Measurements from ENCODE around the gene GDAP1L1.
"Not testable (repeated sequence)": the region's sequence is repeated elsewhere in the genome, so short reads cannot be mapped to it uniquely, and the experiment has no call there.

The GDAP1L1 gene

DNA sequence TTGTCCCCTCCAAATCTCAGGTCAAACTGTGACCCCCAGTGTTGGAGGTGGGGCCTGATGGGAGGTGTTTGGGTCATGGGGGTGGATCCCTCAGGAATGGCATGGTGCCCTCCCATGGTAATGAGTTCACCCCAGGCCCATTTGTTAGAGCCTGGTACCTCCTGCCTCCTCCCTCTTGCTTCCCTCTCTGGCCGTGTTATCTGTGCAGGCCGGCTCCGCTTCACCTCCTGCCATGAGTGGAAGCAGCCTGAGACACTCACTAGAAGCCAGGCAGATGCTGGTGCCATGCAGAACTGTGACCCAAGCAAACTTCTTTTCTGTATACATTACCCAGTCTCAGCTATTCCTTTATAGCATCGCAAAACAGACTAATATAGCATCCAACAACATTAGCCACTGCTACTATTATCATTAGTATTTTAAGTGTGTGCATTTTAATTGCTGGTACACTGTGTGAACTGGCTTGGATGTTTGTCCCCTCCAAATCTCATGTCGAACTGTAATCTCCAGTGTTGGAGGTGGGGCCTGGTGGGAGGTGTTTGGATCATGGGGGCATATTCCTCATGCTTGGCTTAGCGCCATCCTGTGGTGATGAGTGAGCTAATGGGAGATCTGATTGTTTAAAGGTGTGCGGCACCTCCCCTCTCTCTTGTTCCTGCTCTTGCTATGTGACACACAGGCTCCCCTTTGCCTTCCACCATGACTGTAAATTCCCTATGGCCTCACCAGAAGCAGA lies 24.3 kb upstream of the GDAP1L1 start:
- ChIA-PET POLR2A (no interaction called here), CTCF (interaction anchor here (14.5 kb wide), 1 partner anchor 90 kb away, joined by 371 read pairs; the partner anchor contains the start of gene FITM2)
- TF ChIP-seq, protein P1, sequence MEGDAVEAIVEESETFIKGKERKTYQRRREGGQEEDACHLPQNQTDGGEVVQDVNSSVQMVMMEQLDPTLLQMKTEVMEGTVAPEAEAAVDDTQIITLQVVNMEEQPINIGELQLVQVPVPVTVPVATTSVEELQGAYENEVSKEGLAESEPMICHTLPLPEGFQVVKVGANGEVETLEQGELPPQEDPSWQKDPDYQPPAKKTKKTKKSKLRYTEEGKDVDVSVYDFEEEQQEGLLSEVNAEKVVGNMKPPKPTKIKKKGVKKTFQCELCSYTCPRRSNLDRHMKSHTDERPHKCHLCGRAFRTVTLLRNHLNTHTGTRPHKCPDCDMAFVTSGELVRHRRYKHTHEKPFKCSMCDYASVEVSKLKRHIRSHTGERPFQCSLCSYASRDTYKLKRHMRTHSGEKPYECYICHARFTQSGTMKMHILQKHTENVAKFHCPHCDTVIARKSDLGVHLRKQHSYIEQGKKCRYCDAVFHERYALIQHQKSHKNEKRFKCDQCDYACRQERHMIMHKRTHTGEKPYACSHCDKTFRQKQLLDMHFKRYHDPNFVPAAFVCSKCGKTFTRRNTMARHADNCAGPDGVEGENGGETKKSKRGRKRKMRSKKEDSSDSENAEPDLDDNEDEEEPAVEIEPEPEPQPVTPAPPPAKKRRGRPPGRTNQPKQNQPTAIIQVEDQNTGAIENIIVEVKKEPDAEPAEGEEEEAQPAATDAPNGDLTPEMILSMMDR (IDR thresholded peaks at IDR 0.05; ENCODE audit: control extremely low read depth, extremely low read depth, low read depth, missing control alignments): no peak
- no peak for DNase-seq (ENCODE audit: extremely low spot score)

GRCh38 chr20:44223721-44224120 lies 23.4 kb upstream of the GDAP1L1 start:
- ChIA-PET CTCF (interaction anchor here (1.3 to 14.5 kb wide), 4 partner anchors 10 to 89 kb away, joined by 3 to 371 read pairs (median 6); partner anchors contain the start of gene FITM2), POLR2A (no interaction called here)
- TF ChIP-seq, protein P1 (IDR thresholded peaks at IDR 0.05; ENCODE audit: control extremely low read depth, extremely low read depth, low read depth, missing control alignments): no peak
- DNase-seq (ENCODE audit: extremely low spot score): no peak

GRCh38 chr20:44224637-44225036 lies 22.5 kb upstream of the GDAP1L1 start:
- TF ChIP-seq, protein P1 (IDR thresholded peaks at IDR 0.05; ENCODE audit: control extremely low read depth, extremely low read depth, low read depth, missing control alignments): no peak
- CTCF ChIA-PET: interaction anchor here (1.3 to 14.5 kb wide), 6 partner anchors 8 to 88 kb away, joined by 3 to 371 read pairs (median 6); partner anchors contain the start of gene FITM2
- POLR2A ChIA-PET: no interaction called here

GRCh38 chr20:44228465-44229258 lies 18.4 kb upstream of the GDAP1L1 start:
- CTCF ChIA-PET: interaction anchor here (0.6 to 1.8 kb wide), 4 partner anchors 10 to 82 kb away, joined by 3 to 11 read pairs (median 4); partner anchors contain the start of gene FITM2
- TF ChIP-seq, protein P1 (IDR thresholded peaks at IDR 0.05; ENCODE audit: control extremely low read depth, extremely low read depth, low read depth, missing control alignments): no peak
- DNase-seq (ENCODE audit: extremely low spot score): no peak
- POLR2A ChIA-PET: no interaction called here

More at GRCh38 chr20:44224637-44225036, 22.5 kb upstream of the GDAP1L1 start:
- DNase-seq (ENCODE audit: extremely low spot score): no peak

- ChIA-PET POLR2A (no interaction called here), CTCF (interaction anchor here (1.7 kb wide), 1 partner anchor 14 kb away, joined by 8 read pairs; no protein-coding TSS in a partner anchor)
- DNase-seq (ENCODE audit: extremely low spot score): no peak
- TF ChIP-seq, protein P1 (IDR thresholded peaks at IDR 0.05; ENCODE audit: control extremely low read depth, extremely low read depth, low read depth, missing control alignments): no peak
These were observed 15.9 kb upstream of the GDAP1L1 start for GRCh38 chr20:44231193-44231592.

GRCh38 chr20:44231713-44232468 lies 15.2 kb upstream of the GDAP1L1 start:
- ChIA-PET CTCF (interaction anchor here (1.7 to 2.5 kb wide), 2 partner anchors 7 to 15 kb away, joined by 8 read pairs; no protein-coding TSS in a partner anchor), POLR2A (no interaction called here)

DNA sequence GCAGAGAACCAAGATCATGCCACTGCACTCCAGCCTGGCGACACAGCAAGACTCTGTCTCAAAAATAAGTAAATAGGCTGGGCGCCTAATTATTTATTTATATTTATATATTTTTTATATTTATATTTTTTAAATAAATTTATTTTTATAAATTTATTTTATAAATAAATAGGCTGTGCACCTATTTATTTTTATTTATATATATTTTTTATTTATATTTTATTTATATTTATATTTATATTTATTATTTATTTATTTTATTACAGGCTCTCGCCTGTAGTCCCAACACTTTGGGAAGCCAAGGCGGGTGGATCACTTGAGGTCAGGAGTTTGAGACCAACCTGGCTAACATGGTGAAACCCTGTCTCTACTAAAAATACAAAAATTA lies 14.6 kb upstream of the GDAP1L1 start:
- POLR2A ChIA-PET; DNase-seq (ENCODE audit: extremely low spot score): not testable (repeated sequence)
- CTCF ChIA-PET: interaction anchor here (2.5 kb wide), 1 partner anchor 8 kb away, joined by 8 read pairs; no protein-coding TSS in a partner anchor

More at GRCh38 chr20:44231713-44232468, 15.2 kb upstream of the GDAP1L1 start:
- TF ChIP-seq, protein P1 (IDR thresholded peaks at IDR 0.05; ENCODE audit: control extremely low read depth, extremely low read depth, low read depth, missing control alignments): no peak
- no peak for DNase-seq (ENCODE audit: extremely low spot score)

Data from GM10248 (cell line).